K562 (cell line): Measurements from ENCODE around the gene CPB1. TPM values are rescaled to one million over a fixed set of nuclear protein-coding genes. Genes with fewer than 3 reads are reported as not detected.

Source experiments
- ATAC-seq: fragments of 200-7000 bp; cut with Tn5 transposase; 3 replicates; pipeline ENCODE4 v1.9.1; 2020; ENCODE audit warnings: moderate library complexity
- BruUV-seq: library from RNA; stranded (reverse); fragments of 400-500 nt; replicated peaks from 2 replicates; lab custom pipeline; 2021; lab: Mats Ljungman, UMichigan
- CTCF ChIA-PET: fragments of 300-600 bp; formaldehyde crosslinking; extraction: SDS; loops from one replicate; lab custom pipeline; 2021; ENCODE audit warnings: low intra/inter-chr PET ratio; lab: Yijun Ruan, JAX
- POLR2A ChIA-PET: fragments of 300-600, 350-650 bp; sonication (Branson Sonifier 250); formaldehyde crosslinking; extraction: SDS; loops from one replicate; lab custom pipeline; 2021; ENCODE audit warnings: antibody characterized with exemption, inconsistent platforms; lab: Yijun Ruan, JAX
- DNase-seq, 4 experiments: peaks; one replicate each; pipeline versions ENCODE4 v3.0.0 to v3.0.0-alpha.2; 2011 to 2018; ENCODE audit warnings: low spot score in 3 of 4, mixed read lengths in 3 of 4; ENCODE audit errors: extremely low read depth in 1 of 4
- FAIRE-seq: peaks from 2 replicates; lab custom pipeline; 2011; peaks lifted over from hg19 to GRCh38; lab: Jason Lieb, UNC
- H2AFZ ChIP-seq: 2 replicates; pipeline ENCODE4 v1.6.0; 2011; ENCODE audit warnings: low read depth, low read length, control low read depth, inconsistent platforms
- H3K27ac ChIP-seq: fragments of 200-600 bp; 3 replicates; pipeline ENCODE4 v1.8.0; 2011; ENCODE audit warnings: low read depth, mild to moderate bottlenecking, control low read depth, inconsistent platforms, low read length, moderate library complexity, mixed read lengths; ENCODE audit errors: extremely low read depth
- H3K27me3 ChIP-seq, 2 experiments: fragments of 300-600 bp in 1 of 2; 2 replicates in 1 of 2; 3 replicates in 1 of 2; pipeline versions ENCODE4 v1.6.0 to v1.8.0; 2011; ENCODE audit warnings: inconsistent platforms in 2 of 2, low read length in 2 of 2, mild to moderate bottlenecking in 1 of 2, mixed read lengths in 1 of 2, moderate library complexity in 1 of 2; ENCODE audit not compliant: control insufficient read depth in 2 of 2, insufficient read depth in 2 of 2
- H3K36me3 ChIP-seq: fragments of 300-600 bp; 3 replicates; pipeline ENCODE4 v1.8.0; 2011; ENCODE audit warnings: mild to moderate bottlenecking, low read length, inconsistent platforms; ENCODE audit not compliant: control insufficient read depth, insufficient read depth
- H3K4me1 ChIP-seq, 2 experiments: fragments of 200-600 bp in 1 of 2; replicated peaks in 1 of 2; 2 replicates in 1 of 2; 3 replicates in 1 of 2; pipeline versions ENCODE4 v1.5.1 to v1.8.0; 2011; ENCODE audit warnings: inconsistent platforms in 2 of 2, low read length in 2 of 2, mild to moderate bottlenecking in 1 of 2, mixed read lengths in 1 of 2, moderate library complexity in 1 of 2; ENCODE audit not compliant: control insufficient read depth in 2 of 2, insufficient read depth in 2 of 2
- H3K4me2 ChIP-seq: 2 replicates; pipeline ENCODE4 v1.6.1; 2011; ENCODE audit warnings: low read length, control low read depth, inconsistent platforms, mixed read lengths; ENCODE audit not compliant: insufficient read depth
- H3K4me3 ChIP-seq: fragments of 200-600 bp; sonication (generic), shearing (Covaris generic); 2 replicates; pipeline ENCODE4 v1.5.1; 2016; ENCODE audit warnings: control low read depth, inconsistent platforms
- H3K79me2 ChIP-seq: fragments of 200-600 bp; 3 replicates; pipeline ENCODE4 v1.8.0; 2011; ENCODE audit warnings: low read length, inconsistent platforms; ENCODE audit not compliant: control insufficient read depth, insufficient read depth
- H3K9ac ChIP-seq, 2 experiments: 2 replicates each; pipeline versions ENCODE4 v1.6.0 to v1.6.1; 2011; ENCODE audit warnings: low read depth in 2 of 2, low read length in 2 of 2, control low read depth in 1 of 2, inconsistent platforms in 1 of 2, mild to moderate bottlenecking in 1 of 2, mixed read lengths in 1 of 2; ENCODE audit not compliant: insufficient read depth in 1 of 2
- H3K9me1 ChIP-seq: one replicate; pipeline ENCODE4 v1.6.0; 2011; ENCODE audit warnings: inconsistent platforms, mild to moderate bottlenecking, low read length, moderate library complexity; ENCODE audit not compliant: control insufficient read depth, insufficient read depth
- H3K9me3 ChIP-seq: replicated peaks from 2 replicates; pipeline ENCODE4 v1.5.1; 2011; ENCODE audit warnings: low read depth, low read length, inconsistent platforms; ENCODE audit not compliant: control insufficient read depth, insufficient read depth
- H4K20me1 ChIP-seq: replicated peaks from 2 replicates; pipeline ENCODE4 v1.6.1; 2011; ENCODE audit warnings: low read length, inconsistent platforms, mixed read lengths; ENCODE audit not compliant: control insufficient read depth, insufficient read depth
- GTF3C2 ChIP-seq: IDR thresholded peaks from 3 replicates; pipeline ENCODE4 v1.6.1; 2011; ENCODE audit warnings: borderline replicate concordance, mild to moderate bottlenecking, moderate library complexity; ENCODE audit not compliant: insufficient read length; ENCODE audit errors: extremely low read depth
- NFATC3 ChIP-seq: fragments of 450-650 bp; IDR thresholded peaks from 2 replicates; pipeline ENCODE4 v1.6.1; 2017; ENCODE audit warnings: mild to moderate bottlenecking
- SAFB2 ChIP-seq: fragments of 200-400 bp; formaldehyde crosslinking; IDR thresholded peaks from 2 replicates; pipeline ENCODE4 v1.6.1; 2018; ENCODE audit warnings: borderline replicate concordance, low read length, low read depth, moderate library complexity; ENCODE audit not compliant: severe bottlenecking
- ZFP30 ChIP-seq: fragments of 250-450 bp; sonication (Bioruptor Pico); IDR thresholded peaks from 2 replicates; pipeline ENCODE4 v1.8.0; 2022; ENCODE audit warnings: moderate library complexity, mild to moderate bottlenecking, inconsistent platforms, borderline replicate concordance
- ZFPM2 ChIP-seq: fragments of 250-450 bp; sonication (Bioruptor Pico); IDR thresholded peaks from 2 replicates; pipeline ENCODE4 v1.5.1; 2022; ENCODE audit warnings: mild to moderate bottlenecking
- ZKSCAN8 ChIP-seq: fragments of 200-800 bp; sonication (Bioruptor generic); IDR thresholded peaks from 2 replicates; pipeline ENCODE4 v1.6.1; 2016; ENCODE audit warnings: missing genetic modification characterization, missing compliant biosample characterization
- WGBS: fragments of 100-300 bp; shearing (Covaris generic); methylation state at CpG from one replicate; pipeline ENCODE4 v1.1.6; 2016; ENCODE audit warnings: low coverage, mixed read lengths; ENCODE audit not compliant: insufficient coverage; ENCODE audit errors: missing lambda C conversion rate; 5-methylcytosine and 5-hydroxymethylcytosine counted together
- in situ Hi-C: fragments of 300-500 bp; cut with MboI; formaldehyde crosslinking; loops from 4 replicates; pipeline ENCODE4 v1.15.0; 2018; ENCODE audit warnings: inconsistent platforms, mixed read lengths
- intact Hi-C: fragments of 100-400 bp; cut with micrococcal nuclease; formaldehyde crosslinking; loops from 2 replicates; pipeline ENCODE4 v1.14.2; 2022
- polyA plus RNA-seq, 8 experiments: library from polyadenylated mRNA; depleted of rRNA in 4 of 8; stranded (reverse) in 5 of 8; unstranded in 3 of 8; fragments of >200 nt; fragmentation: Nextera tagmentation in 2 of 8; fragmentation: Illumina TruSeq in 1 of 8; extraction: Ambion mirVana in 2 of 8; extraction: Trizol in 1 of 8; gene quantifications; 2 replicates each; pipeline versions ENCODE4 v1.2.1 to v1.2.3, GENCODE V29; 2011 to 2014; ENCODE audit warnings: inconsistent platforms in 1 of 8, missing spikeins in 1 of 8
- total RNA-seq, 7 experiments: library from RNA; depleted of rRNA in 6 of 7; stranded (reverse); fragments of >200 nt in 6 of 7; fragmentation: Illumina TruSeq in 2 of 7; extraction: Trizol in 2 of 7; gene quantifications; 2 replicates each; pipeline versions ENCODE4 v1.2.1 to v1.2.3, GENCODE V29; 2011 to 2021; ENCODE audit warnings: low replicate concordance in 1 of 7

CPB1 gene
- total and polyA plus RNA-seq, 9 of the 15 experiments (the other 6 are each of a cell fraction or from before 2014, with no cell fraction given): 3.7 TPM; not detected in 8

- no TSS peak for BruUV-seq
- ChIA-PET POLR2A (no interaction called here), CTCF (no interaction called here)
- no peak overlapping the region for H2AFZ ChIP-seq
- H3K27ac ChIP-seq: no peak overlapping the region
- in situ Hi-C loops: no loop called here
- no peak overlapping the region for H3K4me3 ChIP-seq
- intact Hi-C loops: no loop called here
- no peaks in the 10 kb centered on the region for H3K27me3 ChIP-seq
- H3K9me1 ChIP-seq: no peaks in the 10 kb centered on the region
- H3K36me3 ChIP-seq: no peaks in the 10 kb centered on the region
- no peaks in the 10 kb centered on the region for H3K79me2 ChIP-seq
- 0% methylated on average over 1 of the region's 1 CpG for WGBS
- H3K4me1 ChIP-seq: no peaks in the 10 kb centered on the region
- H3K9ac ChIP-seq: no peak overlapping the region
- FAIRE-seq: no peak
- peaks cover 2% of the 10 kb centered on the region; the same call in 1 of the 2 replicates for H3K9me3 ChIP-seq
- H3K4me2 ChIP-seq: no peak overlapping the region
- H4K20me1 ChIP-seq: no peaks in the 10 kb centered on the region
- TF ChIP-seq ZKSCAN8 (CRISPR knock-in tag) (no peak), SAFB2 (no peak), ZFP30 (CRISPR knock-in tag) (no peak), NFATC3 (no peak), GTF3C2 (no peak), ZFPM2 (no peak)
- DNase-seq: no peak
- ATAC-seq: no peak
Observed at GRCh38 chr3:148791920-148792319, 35.7 kb upstream of the CPB1 start.
